K562 (cell line): Measurements from ENCODE around the gene ABHD12. TPM values are rescaled to one million over a fixed set of nuclear protein-coding genes. Genes with fewer than 3 reads are reported as not detected.

ENCODE experiments used
- ATAC-seq: fragments of 200-7000 bp; cut with Tn5 transposase; 3 replicates; pipeline ENCODE4 v1.9.1; 2020; ENCODE audit warnings: moderate library complexity
- BruUV-seq: library from RNA; stranded (reverse); fragments of 400-500 nt; replicated peaks from 2 replicates; lab custom pipeline; 2021; lab: Mats Ljungman, UMichigan
- CTCF ChIA-PET: fragments of 300-600 bp; formaldehyde crosslinking; extraction: SDS; loops from one replicate; lab custom pipeline; 2021; ENCODE audit warnings: low intra/inter-chr PET ratio; lab: Yijun Ruan, JAX
- POLR2A ChIA-PET: fragments of 300-600, 350-650 bp; sonication (Branson Sonifier 250); formaldehyde crosslinking; extraction: SDS; loops from one replicate; lab custom pipeline; 2021; ENCODE audit warnings: antibody characterized with exemption, inconsistent platforms; lab: Yijun Ruan, JAX
- DNase-seq, 4 experiments: peaks; one replicate each; pipeline versions ENCODE4 v3.0.0 to v3.0.0-alpha.2; 2011 to 2018; ENCODE audit warnings: low spot score in 3 of 4, mixed read lengths in 3 of 4; ENCODE audit errors: extremely low read depth in 1 of 4
- FAIRE-seq: peaks from 2 replicates; lab custom pipeline; 2011; peaks lifted over from hg19 to GRCh38; lab: Jason Lieb, UNC
- H2AFZ ChIP-seq: 2 replicates; pipeline ENCODE4 v1.6.0; 2011; ENCODE audit warnings: low read depth, low read length, control low read depth, inconsistent platforms
- H3K27ac ChIP-seq: fragments of 200-600 bp; 3 replicates; pipeline ENCODE4 v1.8.0; 2011; ENCODE audit warnings: low read depth, mild to moderate bottlenecking, control low read depth, inconsistent platforms, low read length, moderate library complexity, mixed read lengths; ENCODE audit errors: extremely low read depth
- H3K27me3 ChIP-seq, 2 experiments: fragments of 300-600 bp in 1 of 2; 2 replicates in 1 of 2; 3 replicates in 1 of 2; pipeline versions ENCODE4 v1.6.0 to v1.8.0; 2011; ENCODE audit warnings: inconsistent platforms in 2 of 2, low read length in 2 of 2, mild to moderate bottlenecking in 1 of 2, mixed read lengths in 1 of 2, moderate library complexity in 1 of 2; ENCODE audit not compliant: control insufficient read depth in 2 of 2, insufficient read depth in 2 of 2
- H3K36me3 ChIP-seq: fragments of 300-600 bp; 3 replicates; pipeline ENCODE4 v1.8.0; 2011; ENCODE audit warnings: mild to moderate bottlenecking, low read length, inconsistent platforms; ENCODE audit not compliant: control insufficient read depth, insufficient read depth
- H3K4me1 ChIP-seq, 2 experiments: fragments of 200-600 bp in 1 of 2; replicated peaks in 1 of 2; 2 replicates in 1 of 2; 3 replicates in 1 of 2; pipeline versions ENCODE4 v1.5.1 to v1.8.0; 2011; ENCODE audit warnings: inconsistent platforms in 2 of 2, low read length in 2 of 2, mild to moderate bottlenecking in 1 of 2, mixed read lengths in 1 of 2, moderate library complexity in 1 of 2; ENCODE audit not compliant: control insufficient read depth in 2 of 2, insufficient read depth in 2 of 2
- H3K4me2 ChIP-seq: 2 replicates; pipeline ENCODE4 v1.6.1; 2011; ENCODE audit warnings: low read length, control low read depth, inconsistent platforms, mixed read lengths; ENCODE audit not compliant: insufficient read depth
- H3K4me3 ChIP-seq: fragments of 200-600 bp; sonication (generic), shearing (Covaris generic); 2 replicates; pipeline ENCODE4 v1.5.1; 2016; ENCODE audit warnings: control low read depth, inconsistent platforms
- H3K79me2 ChIP-seq: fragments of 200-600 bp; 3 replicates; pipeline ENCODE4 v1.8.0; 2011; ENCODE audit warnings: low read length, inconsistent platforms; ENCODE audit not compliant: control insufficient read depth, insufficient read depth
- H3K9ac ChIP-seq, 2 experiments: 2 replicates each; pipeline versions ENCODE4 v1.6.0 to v1.6.1; 2011; ENCODE audit warnings: low read depth in 2 of 2, low read length in 2 of 2, control low read depth in 1 of 2, inconsistent platforms in 1 of 2, mild to moderate bottlenecking in 1 of 2, mixed read lengths in 1 of 2; ENCODE audit not compliant: insufficient read depth in 1 of 2
- H3K9me1 ChIP-seq: one replicate; pipeline ENCODE4 v1.6.0; 2011; ENCODE audit warnings: inconsistent platforms, mild to moderate bottlenecking, low read length, moderate library complexity; ENCODE audit not compliant: control insufficient read depth, insufficient read depth
- H3K9me3 ChIP-seq: replicated peaks from 2 replicates; pipeline ENCODE4 v1.5.1; 2011; ENCODE audit warnings: low read depth, low read length, inconsistent platforms; ENCODE audit not compliant: control insufficient read depth, insufficient read depth
- H4K20me1 ChIP-seq: replicated peaks from 2 replicates; pipeline ENCODE4 v1.6.1; 2011; ENCODE audit warnings: low read length, inconsistent platforms, mixed read lengths; ENCODE audit not compliant: control insufficient read depth, insufficient read depth
- CTBP1 ChIP-seq: fragments of 450-650 bp; IDR thresholded peaks from 2 replicates; pipeline ENCODE4 v1.6.1; 2016; ENCODE audit warnings: borderline replicate concordance
- ETV5 ChIP-seq: sonication (generic); formaldehyde crosslinking; IDR thresholded peaks from 2 replicates; pipeline ENCODE4 v1.4.0; 2020; ENCODE audit warnings: low read depth, mild to moderate bottlenecking, missing genetic modification reagents
- MYC ChIP-seq, 2 experiments: fragments of 250-450 bp in 1 of 2; sonication (Bioruptor Pico) in 1 of 2; IDR thresholded peaks; 2 replicates each; pipeline versions ENCODE4 v1.5.1 to v1.6.1; 2012 to 2021; ENCODE audit warnings: low read depth in 2 of 2, borderline replicate concordance in 1 of 2, improper control_type of control experiment in 1 of 2, low read length in 1 of 2, mild to moderate bottlenecking in 1 of 2, moderate library complexity in 1 of 2
- NCOR1 ChIP-seq: fragments of 450-650 bp; IDR thresholded peaks from 2 replicates; pipeline ENCODE4 v1.6.1; 2016; ENCODE audit warnings: mild to moderate bottlenecking, moderate library complexity
- RFX7 ChIP-seq: fragments of 250-450 bp; sonication (Bioruptor Pico); IDR thresholded peaks from 2 replicates; pipeline ENCODE4 v1.5.1; 2021; ENCODE audit warnings: mild to moderate bottlenecking
- SMARCA5 ChIP-seq: fragments of 450-650 bp; IDR thresholded peaks from 2 replicates; pipeline ENCODE4 v1.6.1; 2016
- ZNF311 ChIP-seq: fragments of 250-450 bp; sonication (Bioruptor Pico); IDR thresholded peaks from 2 replicates; pipeline ENCODE4 v1.4.0; 2020; ENCODE audit warnings: mild to moderate bottlenecking, moderate library complexity
- WGBS: fragments of 100-300 bp; shearing (Covaris generic); methylation state at CpG from one replicate; pipeline ENCODE4 v1.1.6; 2016; ENCODE audit warnings: low coverage, mixed read lengths; ENCODE audit not compliant: insufficient coverage; ENCODE audit errors: missing lambda C conversion rate; 5-methylcytosine and 5-hydroxymethylcytosine counted together
- in situ Hi-C: fragments of 300-500 bp; cut with MboI; formaldehyde crosslinking; loops from 4 replicates; pipeline ENCODE4 v1.15.0; 2018; ENCODE audit warnings: inconsistent platforms, mixed read lengths
- intact Hi-C: fragments of 100-400 bp; cut with micrococcal nuclease; formaldehyde crosslinking; loops from 2 replicates; pipeline ENCODE4 v1.14.2; 2022
- polyA plus RNA-seq, 8 experiments: library from polyadenylated mRNA; depleted of rRNA in 4 of 8; stranded (reverse) in 5 of 8; unstranded in 3 of 8; fragments of >200 nt; fragmentation: Nextera tagmentation in 2 of 8; fragmentation: Illumina TruSeq in 1 of 8; extraction: Ambion mirVana in 2 of 8; extraction: Trizol in 1 of 8; gene quantifications; 2 replicates each; pipeline versions ENCODE4 v1.2.1 to v1.2.3, GENCODE V29; 2011 to 2014; ENCODE audit warnings: inconsistent platforms in 1 of 8, missing spikeins in 1 of 8
- total RNA-seq, 7 experiments: library from RNA; depleted of rRNA in 6 of 7; stranded (reverse); fragments of >200 nt in 6 of 7; fragmentation: Illumina TruSeq in 2 of 7; extraction: Trizol in 2 of 7; gene quantifications; 2 replicates each; pipeline versions ENCODE4 v1.2.1 to v1.2.3, GENCODE V29; 2011 to 2021; ENCODE audit warnings: low replicate concordance in 1 of 7
- TF ChIP-seq, protein P1 (sequence below), 2 experiments: fragments of 450-650 bp in 1 of 2; sonication (generic) in 1 of 2; formaldehyde crosslinking in 1 of 2; IDR thresholded peaks; 2 replicates each; pipeline versions ENCODE4 v1.7.1 to v1.9.0; 2016 to 2022; ENCODE audit warnings: inconsistent platforms in 1 of 2, mild to moderate bottlenecking in 1 of 2, missing genetic modification reagents in 1 of 2

ABHD12 gene
- total and polyA plus RNA-seq, 9 of the 15 experiments (the other 6 are each of a cell fraction or from before 2014, with no cell fraction given): 0.65 to 15.6 (median 9.1) TPM

DNA sequence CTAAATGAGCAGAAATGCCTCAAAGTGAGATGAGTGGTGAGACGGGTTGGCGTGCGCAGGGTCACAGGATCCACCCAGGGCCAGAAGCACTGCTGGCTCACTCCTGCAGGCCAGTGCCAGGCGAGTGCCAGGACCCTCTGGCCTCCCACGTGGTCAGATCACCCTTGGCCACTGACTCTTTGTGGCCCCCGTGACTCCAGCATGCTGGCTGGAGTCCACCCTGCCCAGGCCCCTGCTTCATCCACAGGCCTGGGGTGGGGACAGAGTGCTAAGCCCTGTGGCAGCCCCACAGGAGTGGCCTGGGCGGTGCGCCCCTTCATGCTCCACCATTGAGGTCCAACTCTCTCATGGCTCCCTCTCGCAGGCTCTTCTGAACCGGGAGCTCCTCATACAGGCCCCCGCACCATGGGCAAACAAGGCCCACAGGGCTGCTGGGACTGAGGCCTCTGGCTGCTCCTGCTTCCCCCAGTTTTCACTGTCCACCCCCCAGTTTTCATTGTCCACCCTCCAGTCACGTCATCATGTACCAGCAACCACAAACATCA lies 61.6 kb downstream of the ABHD12 start:
- no peak for ATAC-seq
- no peak for TF ChIP-seq NCOR1
- no peak for TF ChIP-seq CTBP1
- no peak for TF ChIP-seq SMARCA5
- TF ChIP-seq, protein P1, sequence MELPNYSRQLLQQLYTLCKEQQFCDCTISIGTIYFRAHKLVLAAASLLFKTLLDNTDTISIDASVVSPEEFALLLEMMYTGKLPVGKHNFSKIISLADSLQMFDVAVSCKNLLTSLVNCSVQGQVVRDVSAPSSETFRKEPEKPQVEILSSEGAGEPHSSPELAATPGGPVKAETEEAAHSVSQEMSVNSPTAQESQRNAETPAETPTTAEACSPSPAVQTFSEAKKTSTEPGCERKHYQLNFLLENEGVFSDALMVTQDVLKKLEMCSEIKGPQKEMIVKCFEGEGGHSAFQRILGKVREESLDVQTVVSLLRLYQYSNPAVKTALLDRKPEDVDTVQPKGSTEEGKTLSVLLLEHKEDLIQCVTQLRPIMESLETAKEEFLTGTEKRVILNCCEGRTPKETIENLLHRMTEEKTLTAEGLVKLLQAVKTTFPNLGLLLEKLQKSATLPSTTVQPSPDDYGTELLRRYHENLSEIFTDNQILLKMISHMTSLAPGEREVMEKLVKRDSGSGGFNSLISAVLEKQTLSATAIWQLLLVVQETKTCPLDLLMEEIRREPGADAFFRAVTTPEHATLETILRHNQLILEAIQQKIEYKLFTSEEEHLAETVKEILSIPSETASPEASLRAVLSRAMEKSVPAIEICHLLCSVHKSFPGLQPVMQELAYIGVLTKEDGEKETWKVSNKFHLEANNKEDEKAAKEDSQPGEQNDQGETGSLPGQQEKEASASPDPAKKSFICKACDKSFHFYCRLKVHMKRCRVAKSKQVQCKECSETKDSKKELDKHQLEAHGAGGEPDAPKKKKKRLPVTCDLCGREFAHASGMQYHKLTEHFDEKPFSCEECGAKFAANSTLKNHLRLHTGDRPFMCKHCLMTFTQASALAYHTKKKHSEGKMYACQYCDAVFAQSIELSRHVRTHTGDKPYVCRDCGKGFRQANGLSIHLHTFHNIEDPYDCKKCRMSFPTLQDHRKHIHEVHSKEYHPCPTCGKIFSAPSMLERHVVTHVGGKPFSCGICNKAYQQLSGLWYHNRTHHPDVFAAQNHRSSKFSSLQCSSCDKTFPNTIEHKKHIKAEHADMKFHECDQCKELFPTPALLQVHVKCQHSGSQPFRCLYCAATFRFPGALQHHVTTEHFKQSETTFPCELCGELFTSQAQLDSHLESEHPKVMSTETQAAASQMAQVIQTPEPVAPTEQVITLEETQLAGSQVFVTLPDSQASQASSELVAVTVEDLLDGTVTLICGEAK (IDR thresholded peaks at IDR 0.05): no peak
- TF ChIP-seq, protein P1 (CRISPR knock-in tag; IDR thresholded peaks at IDR 0.05): no peak
- TF ChIP-seq RFX7 (CRISPR knock-in tag): no peak
- TF ChIP-seq MYC (IDR thresholded peaks at IDR 0.05; ENCODE audit: low read depth, low read length): no peak
- no peak for TF ChIP-seq MYC (CRISPR knock-in tag; IDR thresholded peaks at IDR 0.05; ENCODE audit: borderline replicate concordance, low read depth)
- no peak for TF ChIP-seq ETV5 (CRISPR knock-in tag)
- TF ChIP-seq ZNF311 (CRISPR knock-in tag): no peak
- Histone ChIP-seq H3K27ac (no peak overlapping the region), H3K9me1 (no peaks in the 10 kb centered on the region), H3K9ac (peak overlapping the region in 1 of 2 experiments; percentile 45; a peak in 1 of 4 replicates), H3K36me3 (no peaks in the 10 kb centered on the region), H3K4me1 (peaks cover 0 to 6% of the 10 kb centered on the region in 2 experiments; a peak in 2 of 5 replicates), H4K20me1 (no peaks in the 10 kb centered on the region), H3K4me2 (no peak overlapping the region), H3K79me2 (no peaks in the 10 kb centered on the region), H3K27me3 (no peaks in the 10 kb centered on the region), H2AFZ (no peak overlapping the region), H3K9me3 (no peaks in the 10 kb centered on the region), H3K4me3 (no peak overlapping the region)
- 83% methylated on average over 12 of the region's 12 CpGs for WGBS
- POLR2A ChIA-PET: no interaction called here
- intact Hi-C loops (no loop called here), in situ Hi-C loops (no loop called here)
- no peak for DNase-seq
- CTCF ChIA-PET: no interaction called here
- BruUV-seq: no TSS peak
- no peak for FAIRE-seq
